GM19452 (cell line): ENCODE results near the gene MADD.
A peak's percentile ranks its signal among the peaks of the same experiment; 100 is the strongest.

Experiments used
- ATAC-seq: cut with Tn5 transposase; IDR thresholded peaks from one replicate; pipeline ENCODE4 v1.9.1; 2021; ENCODE audit not compliant: unreplicated experiment

Gene MADD

GRCh38 chr11:47355283-47356128 lies 85.6 kb downstream of the MADD start:
- ATAC-seq: no peak

GRCh38 chr11:47356129-47356997 lies 86.4 kb downstream of the MADD start:
- ATAC-seq: no peak

GRCh38 chr11:47356998-47357329 lies 87.0 kb downstream of the MADD start:
- no peak for ATAC-seq

GRCh38 chr11:47357985-47358730 lies 88.2 kb downstream of the MADD start:
- no peak for ATAC-seq

- no peak for ATAC-seq
Measured at GRCh38 chr11:47358731-47359051, 88.8 kb downstream of the MADD start.

- no peak for ATAC-seq
Measured at GRCh38 chr11:47359162-47359561, 89.2 kb downstream of the MADD start.

- ATAC-seq: no peak
Measured at GRCh38 chr11:47359586-47359985, 89.7 kb downstream of the MADD start.

- ATAC-seq: no peak
Measured at GRCh38 chr11:47360341-47360740, 90.4 kb downstream of the MADD start.

- no peak for ATAC-seq
Measured at GRCh38 chr11:47361419-47361818, 91.5 kb downstream of the MADD start.

- no peak for ATAC-seq
Measured at GRCh38 chr11:47366020-47366490, 96.1 kb downstream of the MADD start.

GRCh38 chr11:47369676-47370075 lies 99.7 kb downstream of the MADD start:
- no peak for ATAC-seq

GRCh38 chr11:47372422-47372821 lies 102.5 kb downstream of the MADD start:
- no peak for ATAC-seq

- peak; percentile 36 for ATAC-seq
Measured at GRCh38 chr11:47373876-47374719, 104.2 kb downstream of the MADD start.

GRCh38 chr11:47374720-47375019 lies 104.7 kb downstream of the MADD start:
- ATAC-seq: no peak

- ATAC-seq: no peak
Measured at GRCh38 chr11:47375020-47375419, 105.1 kb downstream of the MADD start.

- ATAC-seq: no peak
Measured at GRCh38 chr11:47375546-47376085, 105.7 kb downstream of the MADD start.

GRCh38 chr11:47376107-47376524 lies 106.2 kb downstream of the MADD start:
- no peak for ATAC-seq

- ATAC-seq: peak; percentile 42
Measured at GRCh38 chr11:47376525-47377371, 106.8 kb downstream of the MADD start.

GRCh38 chr11:47377571-47378009 lies 107.7 kb downstream of the MADD start:
- ATAC-seq: no peak
